D721Med (cell line): ENCODE results near the gene CPPED1.

Experiments
- DNase-seq: peaks from one replicate; pipeline ENCODE4 v3.0.0; 2011; ENCODE audit warnings: low spot score; ENCODE audit not compliant: insufficient read length
- FAIRE-seq: peaks from 2 replicates; lab custom pipeline; 2011; peaks lifted over from hg19 to GRCh38; lab: Jason Lieb, UNC
- TF ChIP-seq, protein P1 (sequence below): IDR thresholded peaks from 2 replicates; pipeline ENCODE4 v1.5.1; 2012; ENCODE audit warnings: mild to moderate bottlenecking, control low read depth; ENCODE audit not compliant: insufficient read depth; ENCODE audit errors: missing control alignments

CPPED1 gene

GRCh38 chr16:12791340-12791739 lies 12.3 kb downstream of the CPPED1 start:
- TF ChIP-seq, protein P1, sequence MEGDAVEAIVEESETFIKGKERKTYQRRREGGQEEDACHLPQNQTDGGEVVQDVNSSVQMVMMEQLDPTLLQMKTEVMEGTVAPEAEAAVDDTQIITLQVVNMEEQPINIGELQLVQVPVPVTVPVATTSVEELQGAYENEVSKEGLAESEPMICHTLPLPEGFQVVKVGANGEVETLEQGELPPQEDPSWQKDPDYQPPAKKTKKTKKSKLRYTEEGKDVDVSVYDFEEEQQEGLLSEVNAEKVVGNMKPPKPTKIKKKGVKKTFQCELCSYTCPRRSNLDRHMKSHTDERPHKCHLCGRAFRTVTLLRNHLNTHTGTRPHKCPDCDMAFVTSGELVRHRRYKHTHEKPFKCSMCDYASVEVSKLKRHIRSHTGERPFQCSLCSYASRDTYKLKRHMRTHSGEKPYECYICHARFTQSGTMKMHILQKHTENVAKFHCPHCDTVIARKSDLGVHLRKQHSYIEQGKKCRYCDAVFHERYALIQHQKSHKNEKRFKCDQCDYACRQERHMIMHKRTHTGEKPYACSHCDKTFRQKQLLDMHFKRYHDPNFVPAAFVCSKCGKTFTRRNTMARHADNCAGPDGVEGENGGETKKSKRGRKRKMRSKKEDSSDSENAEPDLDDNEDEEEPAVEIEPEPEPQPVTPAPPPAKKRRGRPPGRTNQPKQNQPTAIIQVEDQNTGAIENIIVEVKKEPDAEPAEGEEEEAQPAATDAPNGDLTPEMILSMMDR: no peak
- FAIRE-seq (no peak), DNase-seq (no peak)

- TF ChIP-seq, protein P1: no peak
- DNase-seq (no peak), FAIRE-seq (no peak)
Measured at GRCh38 chr16:12788758-12789157, 14.9 kb downstream of the CPPED1 start.

GRCh38 chr16:12786081-12786480 lies 17.6 kb downstream of the CPPED1 start:
- DNase-seq (no peak), FAIRE-seq (no peak)
- TF ChIP-seq, protein P1: no peak

DNA sequence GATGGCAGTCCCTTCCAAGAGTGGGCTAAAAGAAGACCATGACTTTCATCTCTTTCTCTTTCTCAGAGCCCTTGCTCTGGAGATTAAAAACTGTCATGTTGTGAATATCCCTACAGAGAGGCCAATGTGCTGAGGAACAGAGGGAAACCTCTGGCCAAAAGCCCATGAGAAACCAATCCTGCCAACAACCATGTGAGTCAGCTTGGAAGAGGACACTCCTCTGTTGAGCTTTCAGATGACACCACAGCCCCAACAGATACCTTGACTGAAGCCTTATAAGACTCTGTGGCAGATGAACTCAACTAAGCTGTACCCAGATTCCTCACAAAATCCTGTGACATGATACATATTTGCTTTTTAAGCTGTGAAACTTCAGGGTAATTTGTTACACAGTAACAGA lies 19.6 kb downstream of the CPPED1 start:
- FAIRE-seq (no peak), DNase-seq (no peak)
- TF ChIP-seq, protein P1: no peak

DNA sequence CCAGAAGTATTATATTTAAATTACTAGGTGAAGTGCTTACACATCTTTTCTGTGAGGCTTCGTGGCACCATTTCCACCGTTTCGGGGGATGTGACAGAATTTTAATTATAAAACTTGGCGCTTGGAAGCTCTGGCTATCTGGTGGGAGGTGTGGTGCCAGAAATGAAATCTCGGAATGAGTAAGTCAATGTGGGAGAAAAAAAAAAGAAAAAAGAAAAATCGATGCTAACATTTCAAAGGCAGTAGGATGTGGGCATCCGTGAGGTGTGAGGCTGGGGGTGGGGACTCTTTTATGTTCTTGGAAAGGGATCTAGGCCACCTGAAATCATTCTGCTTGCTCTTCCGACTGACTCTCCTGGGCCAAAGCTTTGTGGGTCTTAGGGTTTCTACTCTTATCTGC lies 21.9 kb downstream of the CPPED1 start:
- TF ChIP-seq, protein P1: no peak
- no peak for FAIRE-seq
- no peak for DNase-seq

GRCh38 chr16:12780467-12780866 lies 23.2 kb downstream of the CPPED1 start:
- TF ChIP-seq, protein P1: no peak
- FAIRE-seq: no peak

DNA sequence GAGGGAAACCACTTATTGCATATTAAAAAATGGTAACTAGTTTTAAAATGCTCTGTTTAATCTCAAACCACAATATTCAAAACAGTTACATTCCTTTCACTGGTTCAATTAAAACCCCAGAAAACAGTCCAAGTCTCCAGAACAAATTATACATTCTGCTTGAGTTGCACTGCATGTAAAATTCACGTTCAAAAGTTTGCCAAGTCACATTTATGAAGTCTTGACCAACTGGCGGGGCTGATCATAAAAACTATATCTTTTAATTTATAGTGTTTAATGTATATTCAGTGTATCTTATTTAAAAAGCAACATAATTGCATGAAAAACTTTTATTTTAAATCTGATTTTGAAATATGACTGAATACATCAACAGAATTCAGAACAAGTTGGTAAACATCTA lies 25.0 kb downstream of the CPPED1 start:
- TF ChIP-seq, protein P1: no peak
- FAIRE-seq: no peak

More at GRCh38 chr16:12780467-12780866, 23.2 kb downstream of the CPPED1 start:
- DNase-seq: no peak

More for the DNA sequence above, 25.0 kb downstream of the CPPED1 start:
- no peak for DNase-seq
